HG02981 (cell line): ENCODE data around the gene AHCYL2.
A peak's percentile ranks its signal among the peaks of the same experiment; 100 is the strongest.
"Not testable (repeated sequence)": the region's sequence is repeated elsewhere in the genome, so short reads cannot be mapped to it uniquely, and the experiment has no call there.

ENCODE experiments used
- ATAC-seq: cut with Tn5 transposase; IDR thresholded peaks from one replicate; pipeline ENCODE4 v1.9.1; 2021; ENCODE audit warnings: mild to moderate bottlenecking, moderate library complexity; ENCODE audit not compliant: unreplicated experiment

The AHCYL2 gene

DNA sequence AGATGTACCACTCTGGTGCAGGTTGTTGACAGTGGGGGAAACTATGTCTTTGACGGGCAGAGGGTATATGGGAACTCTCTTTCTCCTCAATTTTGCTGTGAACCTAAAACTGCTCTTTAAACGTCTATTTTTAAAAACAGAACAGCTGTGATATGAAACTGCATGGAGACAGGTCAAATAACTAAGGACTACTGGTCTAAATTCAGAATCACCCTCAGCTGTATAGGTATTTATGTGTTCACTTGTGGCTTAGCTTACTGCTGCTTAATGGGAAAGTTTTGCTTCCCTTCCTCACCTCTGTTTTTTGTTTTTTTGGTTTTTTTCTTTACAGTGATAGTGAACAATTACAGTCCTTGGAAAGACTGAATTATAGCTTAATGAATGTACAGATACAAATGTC is 122.5 kb downstream of the AHCYL2 start:
- no peak for ATAC-seq

DNA sequence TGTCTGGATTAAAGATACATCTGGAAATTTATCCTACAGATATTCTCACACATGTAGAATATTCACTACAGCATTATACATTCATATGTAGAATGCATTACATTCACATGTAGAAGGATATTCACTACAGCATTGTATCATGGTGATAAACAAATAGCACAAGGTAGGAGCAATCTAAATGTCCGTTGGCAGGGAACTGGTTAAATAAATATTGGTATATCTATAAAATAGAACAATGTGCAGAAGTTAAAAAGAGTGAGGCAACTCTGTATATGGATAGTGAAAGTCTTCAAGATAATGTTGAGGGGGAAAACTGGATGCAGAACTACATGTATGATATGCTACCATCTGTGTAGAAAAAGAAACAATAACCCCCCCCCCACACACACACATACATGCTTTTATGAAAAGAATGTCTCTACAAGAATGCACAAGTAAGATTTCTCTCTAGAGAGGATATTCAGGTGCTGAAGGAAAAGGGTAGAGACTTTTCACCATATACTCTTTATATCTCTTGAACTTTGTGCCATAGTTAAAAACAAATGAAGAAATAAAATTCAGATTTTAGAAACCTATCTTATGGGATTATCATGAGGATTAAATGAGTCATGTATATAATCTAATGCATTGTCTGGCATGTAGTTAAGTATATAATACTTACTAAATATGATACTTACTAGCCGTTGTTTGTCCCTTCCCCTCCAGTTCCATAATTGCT is 123.4 kb downstream of the AHCYL2 start:
- ATAC-seq, result no peak

- no peak for ATAC-seq
Observed at GRCh38 chr7:129351320-129351719, 126.5 kb downstream of the AHCYL2 start.

- ATAC-seq, result not testable (repeated sequence)
Observed at GRCh38 chr7:129353104-129353503, 128.3 kb downstream of the AHCYL2 start.

GRCh38 chr7:129354428-129355157 is 129.8 kb downstream of the AHCYL2 start:
- ATAC-seq, result no peak

- ATAC-seq, result no peak
Observed at GRCh38 chr7:129356176-129356575, 131.3 kb downstream of the AHCYL2 start.

GRCh38 chr7:129359176-129359575 is 134.3 kb downstream of the AHCYL2 start:
- ATAC-seq, result no peak

- ATAC-seq, result no peak
Observed at GRCh38 chr7:129359638-129360037, 134.8 kb downstream of the AHCYL2 start.

DNA sequence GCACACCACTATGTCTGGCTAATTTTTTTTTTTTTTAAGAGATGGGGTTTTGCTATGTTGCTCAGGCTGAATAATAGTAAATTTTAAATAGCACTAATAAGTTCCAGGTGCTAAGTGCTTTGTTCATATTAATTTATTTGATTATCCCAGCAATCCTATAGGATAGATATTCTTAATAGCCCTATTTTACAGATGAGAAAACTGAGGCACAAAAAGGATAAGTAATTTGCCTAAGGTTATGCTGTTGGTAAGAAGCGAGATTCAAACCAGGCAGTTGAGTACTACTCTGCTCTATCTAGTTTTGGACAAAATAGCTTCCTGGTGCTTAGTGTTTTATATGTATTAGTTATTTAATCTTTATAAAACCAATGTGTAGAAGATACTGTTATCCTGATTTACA is 136.9 kb downstream of the AHCYL2 start:
- no peak for ATAC-seq

GRCh38 chr7:129362496-129362895 is 137.7 kb downstream of the AHCYL2 start:
- no peak for ATAC-seq

- ATAC-seq, result no peak
Observed at GRCh38 chr7:129367349-129367699, 142.5 kb downstream of the AHCYL2 start.

DNA sequence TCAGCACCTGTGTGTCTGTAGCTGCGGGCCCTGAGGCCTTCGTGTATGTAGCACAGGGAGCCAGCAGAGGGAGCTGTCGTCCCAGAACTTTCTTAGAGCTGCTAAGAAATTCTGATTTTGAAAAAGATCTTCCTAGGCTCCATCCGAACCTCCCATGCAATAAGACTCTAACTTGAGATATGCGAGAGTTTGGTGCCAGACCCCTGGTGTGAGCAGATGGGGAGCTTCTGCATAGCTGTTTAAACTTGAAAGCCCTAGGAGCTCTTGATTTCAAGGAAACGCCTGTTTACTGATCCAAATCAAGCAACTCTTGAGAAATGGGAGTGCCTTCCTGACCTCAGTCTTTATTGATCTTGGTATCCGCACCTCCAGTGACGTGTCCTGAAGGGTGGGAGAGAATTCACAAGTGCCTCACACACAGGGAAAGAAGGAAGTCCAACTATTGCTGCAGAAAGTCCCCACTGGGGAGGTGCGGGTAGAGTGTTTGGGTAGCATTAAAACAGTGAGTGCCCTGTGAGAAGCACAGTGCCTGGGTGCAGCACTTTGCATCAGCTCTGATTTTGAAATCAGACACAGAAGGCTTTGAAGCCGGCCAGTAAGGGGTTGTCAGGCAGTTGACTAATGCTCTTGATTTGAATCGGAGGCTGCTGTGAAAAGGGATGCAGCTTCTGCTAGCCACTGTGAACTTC is 143.0 kb downstream of the AHCYL2 start:
- peak; percentile 66 for ATAC-seq

- peak; percentile 31 for ATAC-seq
Observed at GRCh38 chr7:129368389-129368986, 143.7 kb downstream of the AHCYL2 start.

- not testable (repeated sequence) for ATAC-seq
Observed at GRCh38 chr7:129369447-129369846, 144.6 kb downstream of the AHCYL2 start.

DNA sequence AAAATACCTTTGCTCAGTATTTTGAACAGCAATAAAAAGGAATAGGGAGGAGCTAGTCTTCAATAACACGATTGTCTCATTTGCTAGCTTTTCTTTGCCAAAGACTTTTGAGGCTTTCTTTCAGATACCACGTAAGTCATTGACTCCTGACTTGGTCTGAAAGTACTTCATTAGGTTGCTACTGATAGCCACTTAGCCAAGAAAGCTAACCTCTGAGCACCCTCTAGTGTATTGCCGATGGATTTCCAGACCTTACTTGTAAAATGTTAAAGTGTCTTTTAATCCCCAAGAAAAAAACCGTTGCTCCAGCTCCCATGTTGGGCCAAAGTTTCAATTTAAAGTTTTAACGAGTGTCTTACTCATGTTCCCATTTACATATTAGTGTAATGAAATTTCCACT is 146.0 kb downstream of the AHCYL2 start:
- ATAC-seq, result no peak

DNA sequence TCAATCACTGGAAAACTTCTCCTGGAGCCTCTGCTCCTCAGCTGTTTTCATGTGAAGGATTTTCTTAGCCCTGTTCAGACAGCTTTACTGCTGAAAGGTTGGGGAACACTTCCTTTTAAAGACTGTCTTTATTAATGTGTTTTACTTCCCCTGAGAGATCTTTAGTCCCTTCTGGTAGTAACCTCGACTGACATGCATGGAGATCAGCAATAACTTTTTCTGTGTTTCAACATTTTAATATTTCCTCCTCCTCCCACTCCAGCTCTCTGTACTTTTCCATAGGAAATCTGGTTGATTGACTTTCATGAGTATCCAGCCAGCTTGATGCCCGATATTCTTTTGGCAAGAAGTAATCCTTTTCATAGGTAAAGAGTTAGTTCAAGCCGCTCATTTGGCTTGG is 146.7 kb downstream of the AHCYL2 start:
- ATAC-seq, result no peak

- ATAC-seq, result no peak
Observed at GRCh38 chr7:129373651-129374428, 149.0 kb downstream of the AHCYL2 start.

- ATAC-seq, result no peak
Observed at GRCh38 chr7:129375141-129375938, 150.5 kb downstream of the AHCYL2 start.

DNA sequence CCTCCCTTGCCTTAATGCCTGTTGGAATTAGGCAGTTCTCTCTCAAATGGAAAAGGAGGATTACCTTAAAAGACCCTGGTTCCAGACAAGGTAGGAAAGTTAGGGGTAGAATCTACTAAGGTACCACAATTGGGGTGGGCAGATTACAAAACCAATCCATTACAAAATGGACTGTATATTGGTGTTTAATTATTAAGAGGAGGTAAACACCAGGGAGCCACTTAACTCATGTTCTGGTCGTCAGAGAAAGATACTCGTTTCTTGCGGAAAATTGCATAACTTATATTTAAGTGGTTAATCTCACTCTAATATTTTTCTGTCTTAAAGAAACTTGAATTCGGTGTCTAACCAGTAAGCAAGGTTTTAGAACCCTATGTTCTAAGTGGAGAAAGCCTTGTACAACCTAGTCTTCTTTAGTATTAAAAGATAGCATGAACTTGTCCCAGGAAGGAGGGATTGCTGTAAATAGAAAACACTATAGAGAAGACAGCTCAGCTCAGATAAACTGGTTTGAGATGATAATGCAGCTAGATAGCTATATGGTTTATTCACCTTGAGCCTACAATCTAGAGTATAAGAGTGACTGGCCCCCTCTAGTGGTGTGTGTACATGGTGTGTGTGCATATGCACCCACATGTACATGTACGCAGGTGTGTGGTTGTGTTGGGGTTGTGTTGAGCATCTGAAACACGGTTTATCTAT is 151.4 kb downstream of the AHCYL2 start:
- ATAC-seq, result no peak
